Central memory CD4-positive, alpha-beta T cell (primary cell): Measurements from ENCODE around the gene PRPF40B.

ENCODE experiments used
- DNase-seq: peaks from one replicate; pipeline ENCODE4 v3.0.0; 2022

PRPF40B gene

DNA sequence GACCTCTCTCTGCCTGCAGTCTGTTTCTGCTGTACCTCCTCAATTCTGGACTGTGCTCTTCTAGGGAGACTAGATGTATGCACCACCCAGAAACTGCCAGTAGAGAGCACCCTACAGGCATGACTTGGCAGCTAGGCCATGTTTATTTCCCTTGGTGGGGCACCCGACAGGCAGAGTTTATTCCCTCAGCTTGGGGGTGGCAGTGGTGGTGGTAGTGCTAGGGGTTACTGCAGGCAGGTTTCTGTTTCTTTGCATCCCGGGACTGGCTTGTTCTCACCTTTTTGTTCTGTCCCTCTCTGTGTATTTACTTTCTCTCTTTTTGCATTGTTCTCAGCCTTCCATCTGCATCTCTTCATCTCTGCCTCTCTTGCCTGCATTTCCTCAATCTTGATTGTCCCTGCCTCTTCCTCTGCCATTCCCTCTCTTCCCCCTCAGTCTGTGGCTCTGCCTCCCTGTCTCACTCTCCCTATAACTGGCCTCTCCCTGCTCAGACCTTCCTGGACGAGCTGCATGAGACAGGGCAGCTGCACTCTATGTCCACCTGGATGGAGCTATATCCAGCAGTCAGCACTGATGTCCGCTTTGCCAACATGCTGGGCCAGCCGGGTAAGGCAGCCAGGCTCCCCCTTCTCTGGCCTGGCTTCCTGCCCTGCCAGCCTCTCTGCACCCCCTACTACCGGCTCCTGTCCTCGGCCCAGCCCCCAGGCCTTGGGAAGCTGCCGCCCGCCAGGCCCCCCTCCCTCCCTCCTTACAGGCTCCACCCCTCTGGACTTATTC, 13.8 kb downstream of the PRPF40B start:
- DNase-seq, result peak; percentile 53

DNA sequence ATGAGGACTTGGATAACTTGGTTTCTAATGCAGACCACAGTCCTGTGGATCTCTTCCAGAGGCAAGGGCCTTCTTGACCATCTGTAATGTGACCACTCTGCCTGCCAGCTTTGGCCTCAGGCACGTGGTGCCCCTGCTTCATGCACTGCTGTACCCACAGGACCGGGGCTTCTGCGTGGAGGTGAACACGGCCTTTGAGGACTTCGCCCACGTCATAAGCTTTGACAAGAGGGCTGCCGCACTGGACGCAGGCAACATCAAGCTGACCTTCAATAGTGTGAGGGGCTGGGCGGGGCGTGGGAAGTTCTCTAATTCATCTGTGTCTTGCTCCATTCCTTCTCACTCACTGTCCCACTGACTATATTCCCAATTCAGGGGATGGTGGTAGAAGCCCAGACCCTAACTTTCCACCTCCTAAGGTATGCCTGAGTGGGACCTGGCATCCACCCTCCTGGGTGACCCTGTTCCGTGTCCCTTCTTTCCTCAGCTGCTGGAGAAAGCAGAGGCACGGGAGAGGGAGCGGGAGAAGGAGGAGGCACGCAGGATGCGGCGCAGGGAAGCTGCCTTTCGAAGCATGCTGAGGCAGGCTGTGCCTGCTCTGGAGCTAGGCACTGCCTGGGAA, 18.5 kb downstream of the PRPF40B start:
- no peak for DNase-seq

DNA sequence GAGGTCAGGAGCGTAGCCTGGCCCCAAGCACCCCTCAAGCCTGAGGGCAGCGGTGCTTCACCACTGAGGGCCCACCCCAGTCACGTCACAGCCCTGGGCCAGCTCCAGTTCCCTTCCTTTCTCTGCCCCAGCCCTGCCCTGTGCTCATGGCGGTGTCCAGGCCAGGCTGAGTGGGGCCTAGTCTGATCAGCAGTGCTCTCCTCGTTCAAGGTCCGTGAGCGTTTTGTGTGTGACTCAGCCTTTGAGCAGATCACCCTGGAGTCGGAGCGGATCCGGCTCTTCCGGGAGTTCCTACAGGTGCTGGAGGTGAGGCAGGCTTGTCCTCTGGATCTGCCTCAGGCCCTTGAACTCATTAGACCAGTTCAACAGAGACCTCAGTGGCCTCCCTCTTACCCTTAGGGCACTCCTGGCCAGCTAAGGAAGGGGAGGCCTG, 19.0 kb downstream of the PRPF40B start:
- DNase-seq, result no peak

DNA sequence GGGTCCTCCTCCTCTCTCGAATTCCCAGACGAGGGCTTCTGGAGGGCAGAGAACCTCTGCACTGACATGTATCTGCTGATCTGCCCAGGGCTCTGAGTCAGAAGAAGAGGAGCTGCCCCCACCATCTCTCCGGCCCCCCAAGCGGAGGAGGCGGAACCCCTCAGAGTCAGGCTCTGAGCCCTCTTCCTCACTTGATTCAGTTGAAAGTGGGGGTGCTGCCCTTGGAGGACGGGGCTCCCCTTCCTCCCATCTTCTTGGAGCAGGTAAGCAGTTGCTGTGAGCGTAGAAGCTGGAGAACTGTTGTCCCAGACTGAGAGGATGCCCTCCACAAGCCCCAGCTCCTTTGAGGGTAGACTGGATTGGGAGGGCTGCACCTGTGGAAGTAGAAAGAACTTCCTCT, 19.8 kb downstream of the PRPF40B start:
- no peak for DNase-seq

DNA sequence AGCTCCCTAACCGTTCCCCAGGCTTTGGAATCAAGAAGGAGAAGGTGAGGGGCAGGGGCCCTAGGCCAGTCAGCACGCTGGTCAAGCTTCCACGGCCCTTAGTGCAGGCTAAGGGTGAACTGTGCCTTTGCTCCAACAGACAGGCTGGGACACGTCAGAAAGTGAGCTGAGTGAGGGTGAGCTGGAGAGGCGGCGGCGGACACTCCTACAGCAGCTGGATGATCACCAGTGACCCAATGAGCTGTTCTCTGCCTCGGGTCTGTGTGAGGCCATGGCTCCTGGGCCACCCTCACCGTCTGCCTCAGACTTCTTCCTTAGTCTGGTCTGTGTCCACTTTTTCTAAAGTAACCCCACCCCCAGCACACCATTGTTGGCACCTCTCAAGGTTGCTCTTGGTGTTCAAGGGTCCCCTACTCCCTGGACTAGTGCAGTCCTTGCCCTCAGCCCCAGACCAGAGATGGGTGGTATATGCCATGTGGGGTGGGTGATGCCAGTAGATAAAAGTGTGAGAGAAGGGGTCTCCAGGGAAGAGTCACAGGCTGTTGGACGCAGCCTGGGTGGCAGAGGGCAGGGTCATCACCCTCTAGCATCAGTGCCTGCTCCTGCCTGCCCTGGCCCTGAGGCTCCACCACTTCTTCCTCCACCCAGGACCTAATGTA, 20.7 kb downstream of the PRPF40B start:
- no peak for DNase-seq

DNA sequence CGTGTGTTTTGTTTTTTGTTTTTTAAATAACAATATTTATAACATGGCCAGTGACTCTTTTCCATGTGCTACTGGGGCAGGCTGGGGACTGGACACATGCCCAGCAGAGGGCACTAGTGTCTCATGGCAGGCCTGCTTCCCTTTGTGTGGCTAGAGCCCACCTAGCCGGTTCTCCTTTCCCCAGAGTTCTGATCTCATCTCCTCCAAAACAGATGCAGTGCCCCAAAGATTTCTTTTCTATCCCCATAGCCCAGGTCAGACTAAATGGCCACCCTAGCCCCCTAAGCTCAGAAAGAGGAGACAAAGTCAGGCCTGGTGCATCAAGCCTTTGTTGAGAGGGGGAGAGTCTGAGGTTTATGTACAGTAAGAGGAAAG, 21.2 kb downstream of the PRPF40B start:
- peak; percentile 76 for DNase-seq

DNA sequence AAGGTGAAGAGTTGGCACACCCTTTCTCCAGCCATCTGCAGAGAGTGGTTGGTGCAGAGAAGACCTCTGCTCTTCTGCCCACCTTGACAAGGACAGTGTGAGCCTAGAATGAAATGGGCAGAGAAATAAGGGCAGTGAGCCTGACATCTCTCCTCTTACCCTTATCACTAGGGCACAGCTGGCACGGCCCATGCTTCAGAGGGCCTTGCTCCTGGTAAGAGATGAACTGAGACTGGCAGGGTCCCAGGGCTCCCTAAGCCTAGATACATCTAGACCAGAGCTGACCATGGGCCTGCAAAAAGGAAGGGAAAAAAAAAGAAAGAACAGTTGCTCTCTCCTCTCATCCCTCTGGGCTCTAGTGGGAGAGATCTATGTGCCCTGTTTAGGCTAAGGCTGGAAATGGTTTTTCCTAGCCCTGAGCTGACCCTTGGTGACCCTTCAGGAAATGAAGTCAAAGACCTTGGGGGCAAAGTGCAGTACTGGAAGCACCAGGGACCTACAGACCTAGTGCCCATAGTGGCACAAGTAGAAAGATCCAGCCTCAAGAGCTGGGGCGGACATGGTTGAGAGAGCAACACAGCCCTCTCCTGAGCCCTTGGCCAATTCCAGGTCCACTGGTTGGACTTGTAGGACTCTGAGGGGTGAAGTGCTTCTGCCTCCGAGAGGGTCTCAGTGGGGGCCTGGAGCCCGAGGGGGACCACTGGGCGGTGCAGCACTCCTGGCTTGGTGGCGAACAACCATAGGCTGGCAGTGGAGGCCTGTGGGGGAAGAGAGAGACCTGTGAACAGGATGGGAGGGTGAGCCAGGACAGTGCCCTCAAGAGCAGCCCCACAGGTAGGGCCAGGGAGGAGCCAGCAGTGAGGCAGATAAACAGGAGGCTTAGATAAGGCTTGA, 22.0 kb downstream of the PRPF40B start:
- no peak for DNase-seq

DNA sequence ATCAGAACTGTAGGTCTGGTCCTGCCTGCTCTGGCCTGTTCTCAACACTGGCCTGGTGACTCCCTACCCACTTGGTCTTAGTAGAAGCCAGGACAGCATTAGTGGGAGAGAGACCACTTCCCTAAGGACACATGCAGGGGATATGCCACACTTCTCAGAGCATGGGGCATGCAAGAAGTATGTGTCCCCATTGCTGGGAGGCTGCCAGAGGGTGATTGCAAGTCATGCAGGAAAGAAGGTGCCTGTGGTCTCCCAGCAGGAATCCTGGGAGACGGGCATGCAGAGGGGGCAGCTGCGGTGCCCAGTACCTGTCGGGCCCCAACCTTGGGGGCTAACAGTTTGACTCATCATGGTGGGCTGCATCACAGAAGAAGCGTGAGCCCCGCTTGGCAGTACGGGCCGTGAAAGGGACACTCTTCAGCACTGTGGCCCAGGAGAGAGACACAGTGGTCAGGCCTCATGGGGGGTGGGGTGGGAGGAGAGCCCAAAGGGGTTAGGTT, 23.0 kb downstream of the PRPF40B start:
- no peak for DNase-seq

DNA sequence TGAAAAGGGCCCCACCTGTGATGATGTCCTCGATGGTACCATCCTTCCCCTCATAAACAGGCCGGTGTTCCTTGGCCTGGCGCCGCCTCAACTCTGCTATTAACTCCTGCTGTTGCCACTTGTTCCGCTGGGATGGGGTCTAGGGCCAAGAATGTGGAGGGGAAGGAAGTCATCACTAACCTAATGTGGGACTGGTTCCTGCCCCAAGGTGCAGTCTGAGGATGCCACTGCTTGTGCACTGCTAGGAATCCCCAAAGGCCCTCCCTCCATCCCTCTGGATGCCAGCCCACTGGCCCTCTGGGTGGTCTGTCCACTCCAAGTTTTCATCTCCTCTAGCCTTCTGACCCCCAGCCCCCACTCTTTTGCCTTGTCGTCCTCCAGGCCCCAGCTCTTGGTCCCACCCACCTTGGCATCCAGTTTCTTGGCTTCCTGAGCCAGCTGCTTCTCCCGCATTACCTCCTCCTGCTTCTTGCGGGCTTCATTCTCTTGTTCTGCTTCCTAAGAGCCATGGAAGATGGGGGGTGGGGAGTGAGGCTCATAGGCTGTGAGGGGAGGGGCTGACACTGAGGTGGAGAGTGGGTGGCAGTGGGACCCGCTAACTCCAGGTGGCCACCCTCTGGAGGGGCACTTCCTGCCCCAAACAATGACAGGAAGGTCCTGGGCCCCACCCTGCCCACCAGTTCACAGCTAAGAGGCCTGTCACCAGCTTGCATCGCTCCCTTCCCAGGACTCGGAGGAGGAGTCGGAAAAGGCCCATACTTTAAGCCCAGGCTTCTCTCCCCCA, 23.7 kb downstream of the PRPF40B start:
- DNase-seq, result no peak

DNA sequence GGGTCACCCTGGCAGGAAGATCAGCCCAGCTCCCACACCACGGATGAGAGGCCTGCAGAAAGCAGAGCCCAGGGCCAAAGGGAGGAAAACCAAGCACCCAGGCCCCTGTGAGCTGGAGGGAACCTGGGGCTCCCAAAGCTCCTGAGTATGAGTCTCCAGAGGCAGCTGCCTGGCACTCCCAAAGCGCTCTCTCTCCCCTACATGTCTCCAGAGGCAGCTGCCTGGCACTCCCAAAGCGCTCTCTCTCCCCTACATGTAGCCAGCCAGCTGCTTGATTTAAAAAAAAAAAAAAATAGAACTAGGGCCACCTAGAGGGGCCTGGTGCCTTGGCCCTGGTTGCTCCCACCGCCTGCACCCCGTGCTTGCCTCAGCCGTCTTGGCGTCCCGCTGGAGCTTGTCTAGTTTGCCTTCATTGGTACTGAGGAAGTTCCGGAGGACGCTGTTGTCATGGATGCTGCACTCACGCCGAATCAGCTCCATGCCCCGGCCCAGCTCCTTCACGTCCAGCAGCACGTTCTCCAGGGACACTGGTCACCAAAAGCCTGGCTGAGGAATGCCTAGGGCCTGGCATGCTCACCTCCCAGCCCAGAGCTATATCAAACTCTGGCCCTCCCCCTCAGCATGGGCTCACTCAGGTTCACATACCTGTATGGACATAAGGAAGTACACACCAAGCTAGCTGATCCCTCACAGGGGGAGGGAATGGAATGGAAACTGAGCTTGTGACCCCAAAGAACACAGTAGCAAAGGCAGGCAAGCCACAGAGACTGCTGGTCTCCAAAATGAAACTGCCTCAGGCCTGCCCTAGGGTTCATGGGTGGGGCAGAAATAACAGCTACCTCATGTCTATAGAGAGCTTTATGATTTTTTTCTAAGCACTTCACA, 24.7 kb downstream of the PRPF40B start:
- no peak for DNase-seq

DNA sequence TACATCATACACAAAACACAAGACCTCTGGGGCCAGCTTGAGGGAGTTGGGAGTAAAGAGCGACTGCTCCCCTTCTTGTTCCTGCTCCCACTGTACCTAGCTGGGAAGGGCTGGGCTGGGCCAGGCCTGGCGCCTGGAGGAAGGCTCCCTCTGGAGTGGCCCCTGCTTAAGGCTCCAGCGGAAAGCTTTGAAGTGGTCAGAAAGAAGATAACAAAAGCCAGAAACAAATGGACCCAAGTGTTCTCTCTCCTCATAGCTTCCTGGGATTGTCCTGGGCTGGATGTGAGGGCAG, 25.3 kb downstream of the PRPF40B start:
- DNase-seq, result no peak

DNA sequence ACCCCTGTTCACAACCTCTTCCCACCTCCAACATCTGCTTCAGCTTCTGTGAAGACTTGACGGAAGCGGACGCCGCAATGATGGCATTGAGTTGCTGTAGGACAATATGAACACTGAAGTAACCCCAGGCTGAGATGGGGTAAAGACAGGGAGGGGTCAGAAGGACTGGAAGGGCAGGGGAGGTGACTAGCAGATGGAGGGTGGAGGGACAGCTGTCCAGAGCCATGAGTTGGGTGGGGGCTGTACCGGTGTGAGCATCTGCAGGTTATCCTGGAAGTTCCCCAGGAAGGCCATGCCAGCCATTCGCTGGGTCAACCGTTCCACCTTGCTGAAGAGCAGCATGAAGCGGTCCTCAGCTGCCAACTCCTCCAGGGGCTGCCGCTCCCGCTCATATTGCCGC, 26.1 kb downstream of the PRPF40B start:
- no peak for DNase-seq

DNA sequence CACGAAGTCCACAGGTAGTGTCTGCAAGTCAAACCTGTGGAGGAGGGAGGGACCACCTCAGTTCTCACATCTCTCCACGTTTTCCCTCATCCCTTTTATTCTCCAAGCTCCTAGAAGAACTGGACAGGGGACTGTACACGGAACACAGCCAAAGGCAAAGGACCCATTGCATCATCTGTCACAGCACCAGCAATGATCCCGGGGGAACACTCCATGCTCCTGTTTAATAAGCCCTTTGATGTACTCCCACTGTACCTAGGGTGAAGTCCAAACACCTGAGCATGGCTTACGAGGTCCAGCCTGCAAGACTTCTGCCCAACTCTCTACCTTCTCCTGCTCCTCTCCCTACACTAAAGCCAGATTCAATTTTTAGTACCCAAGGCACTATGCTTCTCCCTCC, 26.5 kb downstream of the PRPF40B start:
- no peak for DNase-seq

DNA sequence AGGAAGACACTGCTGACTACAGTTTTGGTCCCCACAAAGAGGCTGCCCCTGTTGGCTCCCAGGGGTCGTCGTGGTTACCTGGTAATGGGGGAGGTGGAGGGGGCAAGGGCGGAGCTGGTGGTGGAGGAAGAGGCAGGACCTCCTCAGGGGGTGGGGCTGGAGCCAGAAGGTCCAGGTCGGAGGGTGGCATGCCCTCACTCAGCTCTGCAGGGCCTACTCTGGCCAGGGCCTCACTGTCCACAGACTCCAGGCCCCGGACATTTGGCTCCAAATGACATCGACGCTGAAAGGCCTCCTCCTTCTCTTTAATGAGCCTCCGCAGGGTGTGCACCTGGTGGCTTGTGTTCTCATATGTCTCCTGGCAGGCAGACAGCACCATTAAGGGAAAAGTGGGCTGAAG, 28.5 kb downstream of the PRPF40B start:
- DNase-seq, result no peak

DNA sequence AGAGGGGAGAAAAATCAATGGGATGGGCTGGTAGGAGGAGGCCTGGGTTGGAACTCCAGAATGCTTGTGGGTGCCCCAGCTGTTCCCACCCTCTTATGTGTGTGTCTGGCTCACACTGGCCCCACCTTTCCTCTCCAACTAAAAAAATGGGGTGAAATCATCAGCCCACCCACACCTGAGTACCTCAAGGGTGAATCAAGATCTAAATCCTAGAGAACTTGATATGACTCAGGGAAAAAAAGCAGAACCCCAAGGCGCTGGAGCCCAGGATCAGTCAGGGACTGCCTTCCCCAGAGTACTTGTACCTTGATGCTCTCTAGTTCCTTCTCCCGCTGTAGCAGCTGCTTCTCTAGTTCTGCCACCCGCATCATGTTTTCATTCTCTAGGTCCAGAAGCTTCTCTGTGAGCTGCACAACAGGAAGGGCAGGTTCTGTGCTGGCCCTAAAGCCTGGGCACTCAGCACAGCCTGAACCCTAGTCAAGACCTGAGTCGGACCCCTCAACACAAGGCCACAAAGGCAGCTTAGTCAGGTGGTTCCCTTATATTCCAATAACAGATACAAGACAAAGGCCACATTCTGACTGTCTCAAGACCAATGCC, 29.7 kb downstream of the PRPF40B start:
- no peak for DNase-seq

DNA sequence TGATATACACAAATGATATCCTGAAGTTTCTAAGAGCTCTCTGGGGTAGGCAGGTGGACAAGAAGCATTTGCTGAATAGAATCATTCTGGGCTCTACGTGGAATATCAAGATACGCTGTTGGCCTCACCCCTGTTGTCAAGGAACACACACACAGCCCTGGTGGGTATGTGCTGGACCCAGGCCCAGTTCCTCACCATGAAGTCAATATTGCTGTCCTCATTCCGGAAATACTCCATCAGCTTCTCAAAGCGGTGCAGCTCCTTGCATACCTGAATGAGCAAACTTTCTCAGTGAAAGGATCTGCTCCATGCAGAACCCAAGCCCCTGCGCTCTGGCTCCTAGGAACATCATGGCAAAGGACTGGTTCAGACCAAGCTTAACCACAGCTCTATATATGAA, 31.4 kb downstream of the PRPF40B start:
- DNase-seq, result no peak

DNA sequence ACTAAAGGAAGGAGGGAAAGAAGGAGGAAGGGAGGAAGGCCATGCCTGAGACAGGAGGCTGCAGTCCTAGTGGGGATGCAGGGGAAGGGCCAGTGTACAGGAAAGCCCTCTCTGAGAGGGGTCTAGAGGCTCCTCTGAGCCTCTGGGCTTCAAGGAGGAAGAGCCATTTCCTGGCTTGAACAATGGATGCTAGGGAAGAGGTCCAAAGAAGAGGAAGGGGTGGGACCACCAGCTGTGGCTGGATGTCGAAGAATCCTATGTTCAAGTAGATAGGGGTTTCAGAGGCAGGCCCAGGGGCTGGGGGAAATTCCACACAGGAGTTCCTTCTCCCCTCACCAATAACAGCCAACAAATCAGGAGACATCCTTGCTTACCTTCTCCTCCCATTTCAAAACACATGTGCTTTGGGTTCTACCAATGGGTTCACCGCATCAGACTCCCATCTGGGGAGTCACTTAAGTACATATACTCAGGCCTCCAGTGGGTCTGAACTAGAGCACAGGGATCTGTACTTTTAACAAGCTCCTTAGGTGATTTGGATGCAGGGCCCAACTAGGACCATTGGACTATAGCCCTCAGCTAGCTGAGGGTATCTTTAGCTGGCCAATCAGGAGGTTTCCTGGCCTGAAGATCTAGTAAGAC, 32.4 kb downstream of the PRPF40B start:
- DNase-seq, result no peak

DNA sequence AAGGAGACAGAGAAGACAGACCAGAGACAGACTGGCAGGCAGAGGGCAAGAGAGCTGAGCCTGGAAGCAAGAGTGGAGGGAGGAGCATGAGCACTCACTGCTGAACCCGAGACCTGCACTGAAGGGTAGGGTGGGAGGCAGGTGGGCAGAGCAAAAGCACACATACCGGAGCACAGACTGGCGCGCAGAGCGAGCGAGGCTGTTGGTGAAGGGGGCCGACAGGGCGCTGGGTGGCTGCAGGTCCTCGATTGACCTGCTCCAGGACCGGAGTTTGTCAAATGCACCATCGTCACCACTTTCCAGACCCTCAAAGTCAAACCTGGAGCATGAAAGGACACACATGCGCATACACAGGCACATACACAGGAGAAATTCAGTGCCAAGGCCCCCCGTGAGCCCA, 34.9 kb downstream of the PRPF40B start:
- DNase-seq, result no peak

DNA sequence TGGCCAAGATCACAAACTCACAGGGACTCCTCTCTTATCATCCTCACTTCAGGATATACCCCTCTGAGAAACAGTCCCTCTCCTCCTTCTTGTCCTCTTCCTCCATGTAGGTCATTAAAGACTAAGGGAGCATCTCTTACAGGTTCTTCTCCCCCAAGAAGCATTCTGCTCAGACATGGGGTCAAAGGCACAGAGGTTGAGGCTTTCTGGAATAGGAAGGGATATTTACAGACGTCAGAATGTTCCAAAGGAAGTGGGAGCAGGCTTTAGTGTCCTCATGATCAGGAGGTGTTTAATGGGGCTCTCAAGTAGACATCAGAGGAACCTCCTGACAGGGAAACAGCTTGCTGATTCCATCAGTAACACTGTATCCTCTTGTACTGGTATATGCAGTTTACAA, 36.4 kb downstream of the PRPF40B start:
- no peak for DNase-seq

DNA sequence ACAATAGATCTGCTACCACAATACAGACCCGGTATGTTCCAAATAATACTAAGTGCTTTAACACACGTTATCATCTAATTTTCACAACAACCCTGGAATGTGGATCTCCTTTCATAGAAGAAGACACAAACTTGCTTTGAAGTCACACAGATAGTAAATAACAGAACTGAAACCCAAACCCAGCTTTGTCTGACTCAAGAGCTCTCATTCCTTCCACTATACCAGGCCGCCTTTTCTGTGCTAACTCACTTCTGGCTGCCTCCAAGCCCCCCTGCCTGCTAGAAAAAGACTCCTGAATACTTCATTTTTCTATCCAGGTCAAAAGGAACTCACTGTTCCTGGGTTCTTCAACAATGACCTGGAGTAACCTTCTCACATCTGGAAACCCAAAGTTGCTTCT, 37.8 kb downstream of the PRPF40B start:
- no peak for DNase-seq
